Astrocyte (in vitro differentiated cells and primary cell): ENCODE results near the gene ZBTB46. TPM values are rescaled to one million over a fixed set of nuclear protein-coding genes. Genes with fewer than 3 reads are reported as not detected.

Source experiments
- DNase-seq: peaks from one replicate; pipeline ENCODE4 v3.0.0-alpha.2; 2010; ENCODE audit warnings: low read depth
- FAIRE-seq: peaks from 2 replicates; lab custom pipeline; 2011; peaks lifted over from hg19 to GRCh38; lab: Jason Lieb, UNC
- H2AFZ ChIP-seq: 2 replicates; pipeline ENCODE4 v1.6.0; 2012; ENCODE audit warnings: low read depth, low read length, inconsistent platforms
- H3K27ac ChIP-seq: 2 replicates; pipeline ENCODE4 v1.5.1; 2011; ENCODE audit warnings: low read depth, low read length, inconsistent platforms
- H3K27me3 ChIP-seq: 2 replicates; pipeline ENCODE4 v1.6.0; 2011; ENCODE audit warnings: low read length, inconsistent platforms; ENCODE audit not compliant: insufficient read depth
- H3K36me3 ChIP-seq: 2 replicates; pipeline ENCODE4 v1.5.1; 2011; ENCODE audit warnings: low read length, inconsistent platforms; ENCODE audit not compliant: insufficient read depth
- H3K4me1 ChIP-seq: 2 replicates; pipeline ENCODE4 v1.5.1; 2011; ENCODE audit warnings: low read length, inconsistent platforms; ENCODE audit not compliant: insufficient read depth
- H3K4me2 ChIP-seq: 2 replicates; pipeline ENCODE4 v1.6.0; 2012; ENCODE audit warnings: low read length, inconsistent platforms
- H3K4me3 ChIP-seq: 2 replicates; pipeline ENCODE4 v1.5.1; 2011; ENCODE audit warnings: low read depth, mild to moderate bottlenecking, low read length, inconsistent platforms; ENCODE audit not compliant: insufficient read depth
- H3K79me2 ChIP-seq: 2 replicates; pipeline ENCODE4 v1.6.0; 2012; ENCODE audit warnings: mild to moderate bottlenecking, low read length, inconsistent platforms; ENCODE audit not compliant: insufficient read depth
- H3K9ac ChIP-seq: 2 replicates; pipeline ENCODE4 v1.6.0; 2012; ENCODE audit warnings: mild to moderate bottlenecking, low read length, inconsistent platforms
- H3K9me3 ChIP-seq: 2 replicates; pipeline ENCODE4 v1.5.1; 2012; ENCODE audit warnings: low read depth, mild to moderate bottlenecking, low read length, inconsistent platforms; ENCODE audit not compliant: insufficient read depth
- H4K20me1 ChIP-seq: 2 replicates; pipeline ENCODE4 v1.6.0; 2012; ENCODE audit warnings: low read length, inconsistent platforms; ENCODE audit not compliant: insufficient read depth
- H3K27ac Mint-ChIP-seq: one replicate; pipeline ENCODE4 v1.8.0; 2021; ENCODE audit warnings: mild to moderate bottlenecking, mixed read lengths; ENCODE audit not compliant: unreplicated experiment
- H3K27me3 Mint-ChIP-seq: one replicate; pipeline ENCODE4 v1.8.0; 2021; ENCODE audit warnings: low read depth, mixed read lengths; ENCODE audit not compliant: unreplicated experiment
- H3K36me3 Mint-ChIP-seq: one replicate; pipeline ENCODE4 v1.8.0; 2021; ENCODE audit warnings: low read depth, mixed read lengths; ENCODE audit not compliant: unreplicated experiment
- H3K4me1 Mint-ChIP-seq: one replicate; pipeline ENCODE4 v1.8.0; 2021; ENCODE audit warnings: low read depth, mixed read lengths; ENCODE audit not compliant: unreplicated experiment
- H3K4me3 Mint-ChIP-seq: one replicate; pipeline ENCODE4 v1.8.0; 2021; ENCODE audit warnings: mild to moderate bottlenecking, moderate library complexity, mixed read lengths; ENCODE audit not compliant: unreplicated experiment
- H3K9me3 Mint-ChIP-seq: one replicate; pipeline ENCODE4 v1.8.0; 2021; ENCODE audit warnings: mild to moderate bottlenecking, mixed read lengths; ENCODE audit not compliant: unreplicated experiment
- CTCF ChIP-seq: IDR thresholded peaks from 2 replicates; pipeline ENCODE4 v1.5.1; 2011; ENCODE audit warnings: low read depth, mild to moderate bottlenecking, inconsistent platforms, low read length, moderate library complexity; ENCODE audit not compliant: insufficient read depth
- EZH2 ChIP-seq: IDR thresholded peaks from 2 replicates; pipeline ENCODE4 v1.6.1; 2012; ENCODE audit warnings: mild to moderate bottlenecking, low read length, inconsistent platforms; ENCODE audit not compliant: insufficient read depth
- total RNA-seq: library from RNA; stranded (reverse); gene quantifications from 2 replicates; pipeline ENCODE4 v1.2.1, GENCODE V29; 2021

Gene ZBTB46
- total RNA-seq, 1 donor from 2014 or later: 13.9 TPM

- Mint-ChIP-seq H3K4me1 (peaks cover 6% of the 10 kb centered on the region), H3K27ac (no peak overlapping the region), H3K4me3 (no peak overlapping the region), H3K27me3 (no peaks in the 10 kb centered on the region), H3K36me3 (peaks cover 2% of the 10 kb centered on the region), H3K9me3 (no peaks in the 10 kb centered on the region)
- Histone ChIP-seq H3K9ac (peak overlapping the region; percentile 5), H3K27me3 (peaks cover 4% of the 10 kb centered on the region), H3K9me3 (no peaks in the 10 kb centered on the region), H2AFZ (no peak overlapping the region), H3K79me2 (no peaks in the 10 kb centered on the region), H3K4me1 (peaks cover 32% of the 10 kb centered on the region), H3K36me3 (no peaks in the 10 kb centered on the region), H3K4me2 (peak overlapping the region; percentile 55), H4K20me1 (no peaks in the 10 kb centered on the region), H3K4me3 (no peak overlapping the region), H3K27ac (no peak overlapping the region)
- FAIRE-seq (no peak), DNase-seq (no peak)
- TF ChIP-seq CTCF (no peak), EZH2 (no peak)
Observed at GRCh38 chr20:63857764-63858392, 26.8 kb upstream of the ZBTB46 start.

DNA sequence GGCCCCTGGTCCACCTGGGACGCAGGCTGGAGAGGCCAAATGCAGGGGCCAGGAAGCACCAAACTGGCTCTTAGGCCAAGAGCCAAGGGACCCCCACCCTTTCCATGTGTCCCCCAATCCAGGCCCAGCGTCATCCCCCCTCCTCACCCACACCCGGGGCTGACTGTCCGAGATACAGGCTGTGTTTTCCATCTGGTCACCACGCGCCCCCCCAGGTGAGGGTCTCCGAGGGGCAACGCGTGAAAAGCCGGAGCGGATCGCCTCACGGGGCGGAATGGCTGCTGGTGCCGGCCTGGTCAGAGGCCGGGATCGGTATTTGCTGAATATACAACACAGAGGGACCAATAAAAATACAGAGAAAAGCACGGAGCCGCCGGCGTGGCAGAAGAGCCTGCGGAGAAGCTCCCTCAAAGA lies 25.0 kb upstream of the ZBTB46 start:
- no peaks in the 10 kb centered on the region for H3K36me3 ChIP-seq
- H3K9me3 ChIP-seq: no peaks in the 10 kb centered on the region
- FAIRE-seq: no peak
- peaks cover 32% of the 10 kb centered on the region for H3K4me1 ChIP-seq
- H3K4me3 ChIP-seq: no peak overlapping the region
- no peaks in the 10 kb centered on the region for H3K9me3 Mint-ChIP-seq
- peaks cover 6% of the 10 kb centered on the region for H3K4me1 Mint-ChIP-seq
- no peaks in the 10 kb centered on the region for H3K79me2 ChIP-seq
- H2AFZ ChIP-seq: no peak overlapping the region
- H3K27ac Mint-ChIP-seq: no peak overlapping the region
- peaks cover 2% of the 10 kb centered on the region for H3K36me3 Mint-ChIP-seq
- peaks cover 4% of the 10 kb centered on the region for H3K27me3 ChIP-seq
- H4K20me1 ChIP-seq: no peaks in the 10 kb centered on the region
- TF ChIP-seq EZH2 (no peak), CTCF (no peak)
- DNase-seq: no peak
- no peaks in the 10 kb centered on the region for H3K27me3 Mint-ChIP-seq
- no peak overlapping the region for H3K4me2 ChIP-seq
- H3K27ac ChIP-seq: no peak overlapping the region
- H3K4me3 Mint-ChIP-seq: no peak overlapping the region
- no peak overlapping the region for H3K9ac ChIP-seq

GRCh38 chr20:63855363-63856097 lies 24.5 kb upstream of the ZBTB46 start:
- peaks cover 4% of the 10 kb centered on the region for H3K27me3 ChIP-seq
- H3K9me3 Mint-ChIP-seq: no peaks in the 10 kb centered on the region
- no peaks in the 10 kb centered on the region for H3K27me3 Mint-ChIP-seq
- H3K9me3 ChIP-seq: no peaks in the 10 kb centered on the region
- H4K20me1 ChIP-seq: no peaks in the 10 kb centered on the region
- no peak for FAIRE-seq
- H3K36me3 ChIP-seq: no peaks in the 10 kb centered on the region
- peak overlapping the region; percentile 67 for H3K4me2 ChIP-seq
- peak overlapping the region; percentile 34 for H2AFZ ChIP-seq
- peaks cover 6% of the 10 kb centered on the region for H3K4me1 Mint-ChIP-seq
- no peak overlapping the region for H3K9ac ChIP-seq
- peaks cover 32% of the 10 kb centered on the region for H3K4me1 ChIP-seq
- H3K27ac Mint-ChIP-seq: no peak overlapping the region
- no peaks in the 10 kb centered on the region for H3K79me2 ChIP-seq
- H3K4me3 Mint-ChIP-seq: no peak overlapping the region
- peaks cover 2% of the 10 kb centered on the region for H3K36me3 Mint-ChIP-seq
- no peak for DNase-seq
- TF ChIP-seq CTCF (no peak), EZH2 (peak; percentile 24)
- H3K4me3 ChIP-seq: peak overlapping the region; percentile 10
- no peak overlapping the region for H3K27ac ChIP-seq
